GM18873 (cell line): Measurements from ENCODE around the gene CCL28.
"Not testable (repeated sequence)": the region's sequence is repeated elsewhere in the genome, so short reads cannot be mapped to it uniquely, and the experiment has no call there.

Source experiments
- ATAC-seq: cut with Tn5 transposase; IDR thresholded peaks from one replicate; pipeline ENCODE4 v1.9.1; 2021; ENCODE audit warnings: mild to moderate bottlenecking, moderate library complexity, moderate number of reproducible peaks; ENCODE audit not compliant: unreplicated experiment, low FRiP score

Gene CCL28

GRCh38 chr5:43412156-43412555 is at the start of gene CCL28:
CCL28 (minus strand) TSS chr5:43412391; CDS start chr5:43412316, 75 bp downstream.
- ATAC-seq: no peak

GRCh38 chr5:43461066-43461465 is 48.9 kb upstream of the CCL28 start:
- ATAC-seq: no peak

DNA sequence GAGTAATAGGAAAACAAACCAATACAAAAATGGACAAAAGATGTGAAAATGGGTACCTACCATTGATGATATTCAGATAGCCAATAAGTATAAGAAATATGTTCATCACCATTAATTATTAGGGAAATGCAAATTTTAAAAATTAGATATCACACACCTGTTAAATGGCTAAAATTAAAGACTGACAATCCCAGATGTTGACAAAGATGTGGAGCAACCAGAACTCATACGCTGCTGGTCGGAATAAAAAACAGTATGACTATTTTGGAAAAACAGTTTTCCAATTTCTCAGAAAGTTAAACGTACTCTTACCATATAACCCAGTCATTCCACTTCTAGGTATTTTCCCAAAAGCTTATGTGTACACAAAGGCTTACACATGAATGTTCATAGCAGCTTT is 44.4 kb upstream of the CCL28 start:
- ATAC-seq: no peak

GRCh38 chr5:43441575-43441974 is 29.4 kb upstream of the CCL28 start:
- not testable (repeated sequence) for ATAC-seq

- ATAC-seq: no peak
Measured at GRCh38 chr5:43437062-43437660, 25.0 kb upstream of the CCL28 start.

GRCh38 chr5:43433382-43433781 is 21.2 kb upstream of the CCL28 start:
- ATAC-seq: no peak

DNA sequence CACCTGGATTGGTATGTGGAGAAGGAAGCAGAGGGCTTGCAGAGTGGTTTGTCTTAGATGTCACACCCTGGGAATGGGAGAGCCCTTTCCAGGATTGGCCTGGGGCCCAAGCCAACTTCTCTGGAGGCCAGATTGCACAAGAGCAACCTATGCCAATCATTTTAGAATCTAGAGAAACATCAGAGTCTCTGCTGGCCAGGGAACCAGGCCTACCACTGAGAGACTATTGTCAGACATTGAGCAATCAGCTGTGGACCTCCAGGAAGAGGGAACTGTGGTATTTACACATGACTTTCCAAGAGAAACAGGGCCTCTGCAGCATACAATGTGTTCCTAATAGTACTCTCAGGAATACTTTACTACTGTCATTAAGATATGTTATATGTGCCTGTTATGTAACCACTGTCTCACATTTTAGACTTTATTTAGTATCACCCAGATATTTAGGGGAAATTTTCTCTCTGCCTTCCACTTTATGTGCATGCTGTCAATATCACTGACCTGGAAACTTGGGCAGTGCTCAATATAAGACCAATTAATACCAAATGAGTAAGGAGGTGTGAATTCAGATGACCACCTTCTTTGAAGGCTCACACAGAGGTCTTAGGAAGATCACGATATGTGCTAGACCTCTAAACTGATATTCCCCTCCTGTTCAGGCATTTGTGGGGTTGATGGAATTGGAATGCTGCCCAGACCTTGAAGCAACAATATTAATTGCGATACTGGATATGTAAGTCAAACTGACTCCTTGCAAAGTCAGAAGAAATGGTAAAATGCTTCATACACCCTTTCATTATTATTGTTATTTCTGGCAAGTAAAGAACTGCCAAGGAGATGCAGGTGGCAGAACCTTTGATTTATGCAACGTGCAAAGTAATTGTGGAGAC is 20.5 kb upstream of the CCL28 start:
- ATAC-seq: no peak

DNA sequence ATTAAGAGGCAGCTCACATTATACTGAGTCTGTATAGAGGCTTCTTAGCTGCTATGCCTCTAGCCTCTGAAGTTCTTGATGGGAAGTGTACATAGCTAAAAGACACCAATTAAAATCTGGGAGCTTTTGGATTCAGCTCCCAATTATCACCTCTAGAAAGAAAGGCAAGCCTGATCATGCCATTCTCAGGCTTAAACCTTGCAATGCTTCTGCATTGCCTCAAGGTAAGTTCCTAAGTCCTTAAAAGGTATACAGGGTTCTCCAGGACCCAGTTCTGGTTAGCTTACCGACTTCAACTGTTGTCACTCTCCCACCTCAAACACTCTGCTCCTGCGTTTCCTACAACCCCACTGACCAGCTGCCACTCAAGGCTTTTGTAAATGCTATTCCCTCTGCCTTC is 17.5 kb upstream of the CCL28 start:
- no peak for ATAC-seq

DNA sequence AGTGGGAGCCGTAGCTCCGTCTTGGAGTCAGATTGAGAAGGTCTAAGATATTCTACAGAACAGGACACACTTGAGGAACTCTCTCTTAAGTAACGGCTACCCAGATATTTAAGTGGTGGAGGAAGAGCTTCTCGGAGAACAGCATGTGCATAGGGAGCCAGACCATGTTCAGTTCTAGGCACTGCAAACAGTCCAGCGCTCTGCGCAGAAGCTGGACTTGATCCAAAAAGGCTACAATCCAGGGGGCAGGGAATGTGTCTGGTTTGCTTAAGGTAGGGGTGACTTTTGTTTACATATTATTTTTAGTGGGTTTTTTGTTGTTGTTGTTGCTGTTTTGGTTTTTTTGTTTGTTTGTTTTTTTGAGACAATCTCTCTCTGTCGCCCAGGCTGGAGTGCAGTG is 16.8 kb upstream of the CCL28 start:
- ATAC-seq: no peak

GRCh38 chr5:43427306-43427705 is 15.1 kb upstream of the CCL28 start:
- ATAC-seq: no peak

GRCh38 chr5:43425983-43426382 is 13.8 kb upstream of the CCL28 start:
- no peak for ATAC-seq

DNA sequence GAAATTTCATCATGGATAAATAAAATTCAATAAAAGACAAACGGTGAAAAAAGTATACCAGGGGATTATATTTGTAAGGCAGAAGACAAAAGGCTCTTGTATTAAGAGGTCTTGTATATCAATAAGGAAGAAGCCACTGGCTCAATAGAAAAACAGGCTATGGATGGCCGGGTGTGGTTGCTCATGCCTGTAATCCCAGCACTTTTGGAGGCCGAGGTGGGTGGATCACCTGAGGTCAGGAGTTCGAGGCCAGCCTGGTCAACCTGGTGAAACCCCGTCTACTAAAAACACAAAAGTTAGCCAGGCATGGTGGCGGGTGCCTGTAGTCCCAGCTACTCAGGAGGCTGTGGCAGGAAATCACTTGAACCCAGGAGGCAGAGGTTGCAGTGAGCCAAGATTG is 10.9 kb upstream of the CCL28 start:
- ATAC-seq: not testable (repeated sequence)

- ATAC-seq: no peak
Measured at GRCh38 chr5:43422143-43422542, 10.0 kb upstream of the CCL28 start.

- no peak for ATAC-seq
Measured at GRCh38 chr5:43421450-43422133, 9.4 kb upstream of the CCL28 start.

- no peak for ATAC-seq
Measured at GRCh38 chr5:43420241-43420640, 8.1 kb upstream of the CCL28 start.

DNA sequence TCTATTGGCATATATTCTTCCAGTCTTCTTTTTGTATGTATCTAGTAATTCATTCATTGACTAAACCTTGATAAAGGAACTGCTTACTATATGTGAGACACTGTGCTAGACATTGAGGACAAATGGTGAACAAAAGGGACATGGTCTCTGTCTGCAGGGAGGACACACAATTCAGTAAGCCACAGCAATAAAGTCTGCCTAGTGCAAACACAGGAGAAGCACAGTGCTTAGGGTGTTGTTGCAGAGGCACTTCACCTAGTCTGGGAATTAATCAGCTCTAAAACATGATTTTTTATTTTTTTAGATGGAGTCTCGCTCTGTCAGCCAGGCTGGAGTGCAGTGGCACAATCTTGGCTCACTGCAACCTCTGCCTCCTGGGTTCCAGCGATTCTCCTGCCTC is 6.4 kb upstream of the CCL28 start:
- ATAC-seq: no peak

DNA sequence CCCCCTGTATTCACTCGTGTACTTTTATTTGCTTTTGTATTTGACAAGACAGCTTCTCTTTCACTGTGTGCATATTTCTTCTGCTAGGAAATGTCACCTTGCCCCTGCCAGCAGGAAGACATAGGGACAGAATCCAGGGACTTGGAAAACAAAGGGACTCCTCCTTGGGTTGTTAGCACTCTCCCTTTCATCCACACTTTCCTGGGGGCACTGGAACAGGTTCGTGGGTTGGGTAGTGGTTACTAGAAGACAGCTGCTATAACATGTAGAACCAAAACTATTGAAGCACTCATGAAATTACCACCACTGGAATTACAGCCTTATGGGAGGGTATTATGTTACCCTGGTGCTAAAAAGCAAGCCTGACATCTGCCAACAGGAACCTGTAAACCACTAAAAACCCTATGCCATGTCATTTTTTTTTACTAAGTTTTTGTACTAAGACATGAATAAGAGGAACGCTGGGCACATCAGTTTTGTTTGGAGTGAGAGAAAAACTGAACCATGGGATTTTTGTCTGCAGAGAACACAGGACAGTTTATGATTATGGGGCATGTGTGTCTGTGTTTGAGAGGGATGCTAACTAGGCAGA is 4.7 kb upstream of the CCL28 start:
- no peak for ATAC-seq

- no peak for ATAC-seq
Measured at GRCh38 chr5:43415935-43416802, 4.0 kb upstream of the CCL28 start.

DNA sequence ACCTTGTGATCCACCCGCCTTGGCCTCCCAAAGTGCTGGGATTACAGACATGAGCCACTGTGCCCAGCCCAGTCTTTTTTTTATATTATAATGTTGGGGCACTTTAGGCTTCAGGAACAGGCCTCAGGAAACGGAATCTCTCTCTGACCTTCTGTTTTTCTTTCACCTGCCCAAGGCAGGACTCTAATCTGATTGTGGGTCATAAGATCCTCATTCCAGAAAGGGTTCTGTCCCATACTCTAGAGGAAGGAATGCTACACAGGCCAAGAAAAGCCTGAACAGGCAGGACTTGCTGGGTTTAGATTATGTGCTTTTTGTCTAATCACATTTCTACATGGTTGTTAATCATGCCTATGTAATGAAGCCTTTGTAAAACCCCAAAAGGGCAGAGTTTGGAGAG is 1.8 kb upstream of the CCL28 start:
- ATAC-seq: no peak

DNA sequence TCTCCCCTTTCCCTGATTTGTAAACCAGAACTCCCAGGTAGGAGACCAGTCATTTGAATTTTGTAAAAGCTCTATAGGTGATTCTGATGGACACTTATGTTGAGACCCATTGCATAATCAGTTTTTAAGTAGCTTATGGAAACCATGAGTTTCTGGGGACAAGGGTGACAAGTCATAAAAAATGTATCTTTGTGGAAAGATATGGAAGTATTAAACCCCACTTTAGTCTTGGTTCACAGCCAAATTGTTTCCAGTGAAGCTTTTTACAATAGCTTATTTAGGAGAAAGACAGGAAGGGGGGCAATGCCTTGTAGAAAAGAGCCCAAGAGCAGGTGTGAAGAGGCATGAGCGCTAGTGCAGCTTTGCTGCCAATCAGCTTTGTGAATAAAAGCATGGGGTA is 453 bp upstream of the CCL28 start:
- ATAC-seq: no peak
